Astrocyte (in vitro differentiated cells and primary cell): ENCODE results near the gene OSBPL3. TPM values are rescaled to one million over a fixed set of nuclear protein-coding genes. Genes with fewer than 3 reads are reported as not detected.

Experiments
- DNase-seq: peaks from one replicate; pipeline ENCODE4 v3.0.0-alpha.2; 2010; ENCODE audit warnings: low read depth
- FAIRE-seq: peaks from 2 replicates; lab custom pipeline; 2011; peaks lifted over from hg19 to GRCh38; lab: Jason Lieb, UNC
- H2AFZ ChIP-seq: 2 replicates; pipeline ENCODE4 v1.6.0; 2012; ENCODE audit warnings: low read depth, low read length, inconsistent platforms
- H3K27ac ChIP-seq: 2 replicates; pipeline ENCODE4 v1.5.1; 2011; ENCODE audit warnings: low read depth, low read length, inconsistent platforms
- H3K27me3 ChIP-seq: 2 replicates; pipeline ENCODE4 v1.6.0; 2011; ENCODE audit warnings: low read length, inconsistent platforms; ENCODE audit not compliant: insufficient read depth
- H3K36me3 ChIP-seq: 2 replicates; pipeline ENCODE4 v1.5.1; 2011; ENCODE audit warnings: low read length, inconsistent platforms; ENCODE audit not compliant: insufficient read depth
- H3K4me1 ChIP-seq: 2 replicates; pipeline ENCODE4 v1.5.1; 2011; ENCODE audit warnings: low read length, inconsistent platforms; ENCODE audit not compliant: insufficient read depth
- H3K4me2 ChIP-seq: 2 replicates; pipeline ENCODE4 v1.6.0; 2012; ENCODE audit warnings: low read length, inconsistent platforms
- H3K4me3 ChIP-seq: 2 replicates; pipeline ENCODE4 v1.5.1; 2011; ENCODE audit warnings: low read depth, mild to moderate bottlenecking, low read length, inconsistent platforms; ENCODE audit not compliant: insufficient read depth
- H3K79me2 ChIP-seq: 2 replicates; pipeline ENCODE4 v1.6.0; 2012; ENCODE audit warnings: mild to moderate bottlenecking, low read length, inconsistent platforms; ENCODE audit not compliant: insufficient read depth
- H3K9ac ChIP-seq: 2 replicates; pipeline ENCODE4 v1.6.0; 2012; ENCODE audit warnings: mild to moderate bottlenecking, low read length, inconsistent platforms
- H3K9me3 ChIP-seq: 2 replicates; pipeline ENCODE4 v1.5.1; 2012; ENCODE audit warnings: low read depth, mild to moderate bottlenecking, low read length, inconsistent platforms; ENCODE audit not compliant: insufficient read depth
- H4K20me1 ChIP-seq: 2 replicates; pipeline ENCODE4 v1.6.0; 2012; ENCODE audit warnings: low read length, inconsistent platforms; ENCODE audit not compliant: insufficient read depth
- H3K27ac Mint-ChIP-seq: one replicate; pipeline ENCODE4 v1.8.0; 2021; ENCODE audit warnings: mild to moderate bottlenecking, mixed read lengths; ENCODE audit not compliant: unreplicated experiment
- H3K27me3 Mint-ChIP-seq: one replicate; pipeline ENCODE4 v1.8.0; 2021; ENCODE audit warnings: low read depth, mixed read lengths; ENCODE audit not compliant: unreplicated experiment
- H3K36me3 Mint-ChIP-seq: one replicate; pipeline ENCODE4 v1.8.0; 2021; ENCODE audit warnings: low read depth, mixed read lengths; ENCODE audit not compliant: unreplicated experiment
- H3K4me1 Mint-ChIP-seq: one replicate; pipeline ENCODE4 v1.8.0; 2021; ENCODE audit warnings: low read depth, mixed read lengths; ENCODE audit not compliant: unreplicated experiment
- H3K4me3 Mint-ChIP-seq: one replicate; pipeline ENCODE4 v1.8.0; 2021; ENCODE audit warnings: mild to moderate bottlenecking, moderate library complexity, mixed read lengths; ENCODE audit not compliant: unreplicated experiment
- H3K9me3 Mint-ChIP-seq: one replicate; pipeline ENCODE4 v1.8.0; 2021; ENCODE audit warnings: mild to moderate bottlenecking, mixed read lengths; ENCODE audit not compliant: unreplicated experiment
- EZH2 ChIP-seq: IDR thresholded peaks from 2 replicates; pipeline ENCODE4 v1.6.1; 2012; ENCODE audit warnings: mild to moderate bottlenecking, low read length, inconsistent platforms; ENCODE audit not compliant: insufficient read depth
- total RNA-seq: library from RNA; stranded (reverse); gene quantifications from 2 replicates; pipeline ENCODE4 v1.2.1, GENCODE V29; 2021
- TF ChIP-seq, protein P1 (sequence below): IDR thresholded peaks from 2 replicates; pipeline ENCODE4 v1.5.1; 2011; ENCODE audit warnings: low read depth, mild to moderate bottlenecking, inconsistent platforms, low read length, moderate library complexity; ENCODE audit not compliant: insufficient read depth

Gene OSBPL3
- total RNA-seq, 1 donor from 2014 or later: 62.9 TPM

DNA sequence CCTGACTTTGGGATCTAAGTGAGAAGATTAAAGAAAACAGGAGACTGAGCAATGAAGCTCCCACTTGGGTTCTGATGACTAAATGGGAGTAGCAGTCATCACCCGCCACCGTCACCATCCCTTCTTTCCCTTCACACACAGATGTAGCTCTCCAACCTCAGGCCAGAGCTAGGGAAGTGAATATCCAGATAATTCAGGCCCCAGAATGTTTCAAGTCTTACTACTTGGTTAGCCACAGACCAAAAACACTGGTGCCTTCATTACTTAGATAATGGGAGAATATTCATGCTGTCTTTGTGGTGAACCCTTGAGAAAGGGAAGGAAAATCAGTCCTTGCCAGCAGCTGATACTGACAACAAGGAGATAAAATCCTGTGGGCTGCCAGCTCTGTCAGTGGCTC is 100.7 kb downstream of the OSBPL3 start:
- Mint-ChIP-seq H3K27ac (no peak overlapping the region), H3K36me3 (peaks cover 4% of the 10 kb centered on the region), H3K27me3 (no peaks in the 10 kb centered on the region), H3K4me3 (no peak overlapping the region), H3K4me1 (peaks cover 42% of the 10 kb centered on the region), H3K9me3 (no peaks in the 10 kb centered on the region)
- no peak overlapping the region for H3K27ac ChIP-seq
- H2AFZ ChIP-seq: no peak overlapping the region
- DNase-seq (peak; percentile 88), FAIRE-seq (no peak)
- no peaks in the 10 kb centered on the region for H3K79me2 ChIP-seq
- no peak overlapping the region for H3K9ac ChIP-seq
- TF ChIP-seq, protein P1, sequence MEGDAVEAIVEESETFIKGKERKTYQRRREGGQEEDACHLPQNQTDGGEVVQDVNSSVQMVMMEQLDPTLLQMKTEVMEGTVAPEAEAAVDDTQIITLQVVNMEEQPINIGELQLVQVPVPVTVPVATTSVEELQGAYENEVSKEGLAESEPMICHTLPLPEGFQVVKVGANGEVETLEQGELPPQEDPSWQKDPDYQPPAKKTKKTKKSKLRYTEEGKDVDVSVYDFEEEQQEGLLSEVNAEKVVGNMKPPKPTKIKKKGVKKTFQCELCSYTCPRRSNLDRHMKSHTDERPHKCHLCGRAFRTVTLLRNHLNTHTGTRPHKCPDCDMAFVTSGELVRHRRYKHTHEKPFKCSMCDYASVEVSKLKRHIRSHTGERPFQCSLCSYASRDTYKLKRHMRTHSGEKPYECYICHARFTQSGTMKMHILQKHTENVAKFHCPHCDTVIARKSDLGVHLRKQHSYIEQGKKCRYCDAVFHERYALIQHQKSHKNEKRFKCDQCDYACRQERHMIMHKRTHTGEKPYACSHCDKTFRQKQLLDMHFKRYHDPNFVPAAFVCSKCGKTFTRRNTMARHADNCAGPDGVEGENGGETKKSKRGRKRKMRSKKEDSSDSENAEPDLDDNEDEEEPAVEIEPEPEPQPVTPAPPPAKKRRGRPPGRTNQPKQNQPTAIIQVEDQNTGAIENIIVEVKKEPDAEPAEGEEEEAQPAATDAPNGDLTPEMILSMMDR: no peak
- no peak for TF ChIP-seq EZH2
- H3K9me3 ChIP-seq: no peaks in the 10 kb centered on the region
- H4K20me1 ChIP-seq: peaks cover 18% of the 10 kb centered on the region
- H3K4me3 ChIP-seq: no peak overlapping the region
- no peaks in the 10 kb centered on the region for H3K27me3 ChIP-seq
- peaks cover 25% of the 10 kb centered on the region for H3K4me1 ChIP-seq
- no peaks in the 10 kb centered on the region for H3K36me3 ChIP-seq
- no peak overlapping the region for H3K4me2 ChIP-seq

DNA sequence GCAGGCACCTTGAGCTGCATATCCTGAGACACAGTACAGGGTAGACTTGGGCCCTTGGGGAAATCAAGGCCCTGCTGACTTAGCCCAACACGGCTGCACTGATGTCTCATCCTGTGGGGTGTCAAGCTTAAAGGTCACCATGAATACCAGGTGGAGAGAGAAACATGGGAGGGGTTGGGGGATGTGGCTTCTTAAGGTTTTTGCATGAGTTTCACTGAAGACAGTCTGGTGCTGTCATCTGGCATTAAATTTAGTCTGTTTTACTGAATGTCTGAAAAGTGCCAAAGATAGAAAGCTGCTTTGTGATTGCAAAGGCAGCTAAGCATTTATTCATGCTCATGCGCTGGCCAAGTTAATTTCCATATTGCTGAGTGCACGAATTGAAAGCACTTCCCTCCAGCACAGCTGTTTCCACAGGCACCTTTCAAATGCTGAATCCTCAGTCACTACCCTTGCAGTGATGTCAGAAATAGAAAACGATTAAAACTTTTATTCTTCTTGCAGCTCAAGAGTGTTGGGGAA is 102.1 kb downstream of the OSBPL3 start:
- no peak overlapping the region for H3K4me3 ChIP-seq
- no peak overlapping the region for H3K4me2 ChIP-seq
- Mint-ChIP-seq H3K4me1 (peaks cover 35% of the 10 kb centered on the region), H3K36me3 (peaks cover 2% of the 10 kb centered on the region), H3K27ac (no peak overlapping the region), H3K4me3 (no peak overlapping the region), H3K27me3 (no peaks in the 10 kb centered on the region), H3K9me3 (no peaks in the 10 kb centered on the region)
- TF ChIP-seq, protein P1: no peak
- TF ChIP-seq EZH2: no peak
- no peaks in the 10 kb centered on the region for H3K36me3 ChIP-seq
- H3K79me2 ChIP-seq: no peaks in the 10 kb centered on the region
- H3K27ac ChIP-seq: no peak overlapping the region
- no peak for FAIRE-seq
- no peaks in the 10 kb centered on the region for H3K27me3 ChIP-seq
- no peaks in the 10 kb centered on the region for H3K9me3 ChIP-seq
- no peak overlapping the region for H3K9ac ChIP-seq
- DNase-seq: peak; percentile 76
- H2AFZ ChIP-seq: no peak overlapping the region
- H3K4me1 ChIP-seq: peaks cover 10% of the 10 kb centered on the region
- peaks cover 18% of the 10 kb centered on the region for H4K20me1 ChIP-seq

DNA sequence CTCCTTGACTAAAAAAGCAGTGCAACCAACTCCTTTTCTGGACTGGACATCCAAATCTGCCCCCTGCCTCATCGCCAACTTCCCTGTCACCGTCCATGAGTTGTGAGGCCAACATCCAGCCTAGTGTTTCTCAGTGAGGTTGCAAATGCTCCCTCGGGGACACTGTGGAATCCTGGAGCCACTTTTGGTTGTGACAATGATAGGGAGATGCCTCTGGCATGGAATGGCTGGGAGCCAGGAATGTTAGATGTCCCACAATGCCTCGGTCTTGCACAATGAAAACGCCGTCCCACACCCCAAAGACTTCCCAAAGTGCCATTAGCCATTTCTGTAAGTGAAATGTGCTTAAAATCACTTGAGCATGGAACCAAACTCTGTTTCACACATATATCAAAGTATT is 105.2 kb downstream of the OSBPL3 start:
- no peak overlapping the region for H3K27ac ChIP-seq
- H3K9me3 Mint-ChIP-seq: no peaks in the 10 kb centered on the region
- no peaks in the 10 kb centered on the region for H3K79me2 ChIP-seq
- peaks cover 9% of the 10 kb centered on the region for H3K36me3 ChIP-seq
- no peak for TF ChIP-seq EZH2
- TF ChIP-seq, protein P1: no peak
- H2AFZ ChIP-seq: no peak overlapping the region
- H3K9me3 ChIP-seq: no peaks in the 10 kb centered on the region
- H3K27me3 ChIP-seq: no peaks in the 10 kb centered on the region
- FAIRE-seq (no peak), DNase-seq (no peak)
- H3K36me3 Mint-ChIP-seq: peaks cover 5% of the 10 kb centered on the region
- H3K4me2 ChIP-seq: no peak overlapping the region
- H3K4me1 ChIP-seq: peaks cover 9% of the 10 kb centered on the region
- H3K9ac ChIP-seq: no peak overlapping the region
- no peak overlapping the region for H3K4me3 Mint-ChIP-seq
- no peak overlapping the region for H3K4me3 ChIP-seq
- H4K20me1 ChIP-seq: peaks cover 18% of the 10 kb centered on the region
- no peaks in the 10 kb centered on the region for H3K27me3 Mint-ChIP-seq
- peaks cover 32% of the 10 kb centered on the region for H3K4me1 Mint-ChIP-seq
- H3K27ac Mint-ChIP-seq: no peak overlapping the region
